Measurements from ENCODE around the gene UGP2.

UGP2 gene

GRCh38 chr2:63840081-63840784, 1.5 kb upstream of the UGP2 start:
- in situ Hi-C loops (cut with MboI; ENCODE audit: low pct_unique_long_range_greater_than_20kb, low sequenced_read_pairs, unreplicated experiment): no loop called here
- TF ChIP-seq CTCF (IDR thresholded peaks at IDR 0.05; ENCODE audit: extremely low read depth, insufficient read depth, missing control alignments): no peak
- DNase-seq (ENCODE audit: low spot score): peak; percentile 24

- peak; percentile 92 for DNase-seq (ENCODE audit: low spot score)
- no peak for TF ChIP-seq CTCF (IDR thresholded peaks at IDR 0.05; ENCODE audit: extremely low read depth, insufficient read depth, missing control alignments)
- in situ Hi-C loops (cut with MboI; ENCODE audit: low pct_unique_long_range_greater_than_20kb, low sequenced_read_pairs, unreplicated experiment): no loop called here
These were observed 877 bp upstream of the UGP2 start for GRCh38 chr2:63840785-63841253.

- TF ChIP-seq CTCF (IDR thresholded peaks at IDR 0.05; ENCODE audit: extremely low read depth, insufficient read depth, missing control alignments): no peak
- DNase-seq (ENCODE audit: low spot score): no peak
- in situ Hi-C loops (cut with MboI; ENCODE audit: low pct_unique_long_range_greater_than_20kb, low sequenced_read_pairs, unreplicated experiment): no loop called here
These were observed 709 bp downstream of the UGP2 start for GRCh38 chr2:63842149-63843061.

- no peak for TF ChIP-seq CTCF (IDR thresholded peaks at IDR 0.05; ENCODE audit: extremely low read depth, insufficient read depth, missing control alignments)
- no peak for DNase-seq (ENCODE audit: low spot score)
- in situ Hi-C loops (cut with MboI; ENCODE audit: low pct_unique_long_range_greater_than_20kb, low sequenced_read_pairs, unreplicated experiment): no loop called here
These were observed 1.4 kb downstream of the UGP2 start for GRCh38 chr2:63843093-63843492.

GRCh38 chr2:63843791-63844190, 2.1 kb downstream of the UGP2 start:
- DNase-seq (ENCODE audit: low spot score): no peak
- no peak for TF ChIP-seq CTCF (IDR thresholded peaks at IDR 0.05; ENCODE audit: extremely low read depth, insufficient read depth, missing control alignments)
- in situ Hi-C loops (cut with MboI; ENCODE audit: low pct_unique_long_range_greater_than_20kb, low sequenced_read_pairs, unreplicated experiment): no loop called here

- DNase-seq (ENCODE audit: low spot score): no peak
- TF ChIP-seq CTCF (IDR thresholded peaks at IDR 0.05; ENCODE audit: extremely low read depth, insufficient read depth, missing control alignments): no peak
- in situ Hi-C loops (cut with MboI; ENCODE audit: low pct_unique_long_range_greater_than_20kb, low sequenced_read_pairs, unreplicated experiment): no loop called here
These were observed 2.9 kb downstream of the UGP2 start for GRCh38 chr2:63844616-63845015.
